Nephron progenitor cell (in vitro differentiated cells): ENCODE measurements around the gene CSNK1A1.
A peak's percentile ranks its signal among the peaks of the same experiment; 100 is the strongest.

ENCODE experiments used
- DNase-seq: peaks from one replicate; pipeline ENCODE4 v3.0.0; 2021
- H3K27ac Mint-ChIP-seq: 2 replicates; pipeline ENCODE4 v1.8.0; 2021; ENCODE audit warnings: mild to moderate bottlenecking, moderate library complexity, mixed read lengths
- H3K27me3 Mint-ChIP-seq: 2 replicates; pipeline ENCODE4 v1.8.0; 2021; ENCODE audit warnings: mild to moderate bottlenecking, low read depth, mixed read lengths; ENCODE audit not compliant: poor library complexity
- H3K36me3 Mint-ChIP-seq: 2 replicates; pipeline ENCODE4 v1.8.0; 2021; ENCODE audit warnings: low read depth, mixed read lengths
- H3K4me1 Mint-ChIP-seq: 2 replicates; pipeline ENCODE4 v1.8.0; 2021; ENCODE audit warnings: mixed read lengths
- H3K4me3 Mint-ChIP-seq: 2 replicates; pipeline ENCODE4 v1.8.0; 2021; ENCODE audit warnings: mild to moderate bottlenecking, moderate library complexity, mixed read lengths
- H3K9me3 Mint-ChIP-seq: 2 replicates; pipeline ENCODE4 v1.8.0; 2021; ENCODE audit warnings: mild to moderate bottlenecking, moderate library complexity, mixed read lengths
- CTCF ChIP-seq: fragments of 200-600 bp; sonication (generic); IDR thresholded peaks from 2 replicates; pipeline ENCODE4 v1.5.0; 2021; ENCODE audit warnings: antibody characterized with exemption

The CSNK1A1 gene

GRCh38 chr5:149496166-149496565, 55.1 kb downstream of the CSNK1A1 start:
- H3K36me3 Mint-ChIP-seq = peaks cover 40% of the 10 kb centered on the region
- no peaks in the 10 kb centered on the region for H3K27me3 Mint-ChIP-seq
- no peak for DNase-seq
- H3K4me1 Mint-ChIP-seq = no peaks in the 10 kb centered on the region
- H3K27ac Mint-ChIP-seq = peak overlapping the region; percentile 64
- no peaks in the 10 kb centered on the region for H3K9me3 Mint-ChIP-seq
- no peak for TF ChIP-seq CTCF
- no peak overlapping the region for H3K4me3 Mint-ChIP-seq

GRCh38 chr5:149495673-149496072, 55.6 kb downstream of the CSNK1A1 start:
- peaks cover 35% of the 10 kb centered on the region for H3K36me3 Mint-ChIP-seq
- H3K9me3 Mint-ChIP-seq = no peaks in the 10 kb centered on the region
- H3K4me3 Mint-ChIP-seq = no peak overlapping the region
- no peak for DNase-seq
- H3K27me3 Mint-ChIP-seq = no peaks in the 10 kb centered on the region
- no peak for TF ChIP-seq CTCF
- H3K27ac Mint-ChIP-seq = peak overlapping the region; percentile 64
- H3K4me1 Mint-ChIP-seq = no peaks in the 10 kb centered on the region

GRCh38 chr5:149493316-149493715, 57.9 kb downstream of the CSNK1A1 start:
- H3K4me3 Mint-ChIP-seq = no peak overlapping the region
- no peak for DNase-seq
- H3K27me3 Mint-ChIP-seq = no peaks in the 10 kb centered on the region
- no peak for TF ChIP-seq CTCF
- peaks cover 31% of the 10 kb centered on the region for H3K36me3 Mint-ChIP-seq
- H3K9me3 Mint-ChIP-seq = no peaks in the 10 kb centered on the region
- peaks cover 4% of the 10 kb centered on the region for H3K4me1 Mint-ChIP-seq
- peak overlapping the region; percentile 21 for H3K27ac Mint-ChIP-seq

GRCh38 chr5:149492781-149493180, 58.5 kb downstream of the CSNK1A1 start:
- H3K9me3 Mint-ChIP-seq = no peaks in the 10 kb centered on the region
- H3K27me3 Mint-ChIP-seq = no peaks in the 10 kb centered on the region
- H3K4me3 Mint-ChIP-seq = no peak overlapping the region
- TF ChIP-seq CTCF = no peak
- no peak overlapping the region for H3K27ac Mint-ChIP-seq
- no peak for DNase-seq
- H3K4me1 Mint-ChIP-seq = peaks cover 5% of the 10 kb centered on the region
- H3K36me3 Mint-ChIP-seq = peaks cover 31% of the 10 kb centered on the region

- Mint-ChIP-seq H3K9me3 (no peaks in the 10 kb centered on the region), H3K27ac (peak overlapping the region; percentile 58), H3K27me3 (no peaks in the 10 kb centered on the region), H3K4me3 (no peak overlapping the region), H3K4me1 (peaks cover 17% of the 10 kb centered on the region), H3K36me3 (peaks cover 20% of the 10 kb centered on the region)
- TF ChIP-seq CTCF = no peak
- no peak for DNase-seq
Measured at GRCh38 chr5:149490599-149491485, 60.4 kb downstream of the CSNK1A1 start.

- no peak for TF ChIP-seq CTCF
- H3K4me3 Mint-ChIP-seq = no peak overlapping the region
- H3K27ac Mint-ChIP-seq = no peak overlapping the region
- no peaks in the 10 kb centered on the region for H3K27me3 Mint-ChIP-seq
- DNase-seq = no peak
- H3K4me1 Mint-ChIP-seq = peaks cover 20% of the 10 kb centered on the region
- H3K9me3 Mint-ChIP-seq = no peaks in the 10 kb centered on the region
- peaks cover 10% of the 10 kb centered on the region for H3K36me3 Mint-ChIP-seq
Measured at GRCh38 chr5:149489605-149490037, 61.6 kb downstream of the CSNK1A1 start.
